GM21786 (cell line): ENCODE results near the gene GSC2.

ENCODE experiments used
- ATAC-seq: cut with Tn5 transposase; IDR thresholded peaks from one replicate; pipeline ENCODE4 v1.9.1; 2021; ENCODE audit not compliant: unreplicated experiment

GSC2 gene

GRCh38 chr22:19136915-19137314 is 13.2 kb downstream of the GSC2 start:
- ATAC-seq: no peak

GRCh38 chr22:19134874-19135273 is 15.2 kb downstream of the GSC2 start:
- no peak for ATAC-seq

- ATAC-seq: no peak
Measured at GRCh38 chr22:19134176-19134831, 15.8 kb downstream of the GSC2 start.

GRCh38 chr22:19133561-19133960 is 16.5 kb downstream of the GSC2 start:
- ATAC-seq: no peak

GRCh38 chr22:19132693-19133400 is 17.2 kb downstream of the GSC2 start:
- no peak for ATAC-seq

GRCh38 chr22:19132153-19132552 is 17.9 kb downstream of the GSC2 start:
- ATAC-seq: no peak

GRCh38 chr22:19131685-19132015 is 18.4 kb downstream of the GSC2 start:
- no peak for ATAC-seq

- no peak for ATAC-seq
Measured at GRCh38 chr22:19130959-19131684, 19.0 kb downstream of the GSC2 start, which contains the start of gene TSSK2. Gene TSSK2, plus strand, starts transcription at chr22:19131308. Its CDS starts 92 bp downstream, at chr22:19131400.

- ATAC-seq: no peak
Measured at GRCh38 chr22:19129871-19130270, 20.2 kb downstream of the GSC2 start.

GRCh38 chr22:19128946-19129727 is 21.0 kb downstream of the GSC2 start:
- ATAC-seq: no peak

GRCh38 chr22:19128009-19128401 is 22.1 kb downstream of the GSC2 start:
- ATAC-seq: no peak

GRCh38 chr22:19127329-19128008 is 22.6 kb downstream of the GSC2 start:
- no peak for ATAC-seq

GRCh38 chr22:19126309-19127273 is 23.5 kb downstream of the GSC2 start:
- no peak for ATAC-seq

- ATAC-seq: no peak
Measured at GRCh38 chr22:19125474-19126308, 24.4 kb downstream of the GSC2 start.

- ATAC-seq: no peak
Measured at GRCh38 chr22:19125011-19125410, 25.1 kb downstream of the GSC2 start.

- no peak for ATAC-seq
Measured at GRCh38 chr22:19124377-19124776, 25.7 kb downstream of the GSC2 start.

GRCh38 chr22:19123936-19124335 is 26.2 kb downstream of the GSC2 start:
- ATAC-seq: no peak

- no peak for ATAC-seq
Measured at GRCh38 chr22:19122752-19123492, 27.2 kb downstream of the GSC2 start.
